MM.1S (cell line): Measurements from ENCODE around the gene TTK.

Experiments used
- DNase-seq: peaks from one replicate; pipeline ENCODE4 v3.0.0-alpha.2; 2015
- H2AFZ ChIP-seq: fragments of 300-600 bp; sonication (generic); 2 replicates; pipeline ENCODE4 v1.6.0; 2016; ENCODE audit warnings: antibody characterized with exemption, low read length
- H3F3A ChIP-seq: fragments of 300-600 bp; sonication (generic); 2 replicates; pipeline ENCODE4 v1.6.1; 2016; ENCODE audit warnings: mild to moderate bottlenecking, antibody characterized with exemption, low read length, moderate library complexity, mixed read lengths; ENCODE audit not compliant: insufficient read depth
- H3K27ac ChIP-seq: fragments of 300-600 bp; sonication (generic); 2 replicates; pipeline ENCODE4 v1.5.1; 2016; ENCODE audit warnings: mild to moderate bottlenecking, low read length
- H3K27me3 ChIP-seq: fragments of 300-600 bp; sonication (generic); replicated peaks from 2 replicates; pipeline ENCODE4 v1.6.0; 2016; ENCODE audit warnings: low read length; ENCODE audit not compliant: insufficient read depth
- H3K36me3 ChIP-seq: fragments of 300-600 bp; sonication (generic); replicated peaks from 2 replicates; pipeline ENCODE4 v1.6.1; 2016; ENCODE audit warnings: mild to moderate bottlenecking, low read length, mixed read lengths; ENCODE audit not compliant: insufficient read depth
- H3K4me1 ChIP-seq: fragments of 300-600 bp; sonication (generic); 2 replicates; pipeline ENCODE4 v1.6.1; 2016; ENCODE audit warnings: low read length, mixed read lengths
- H3K4me2 ChIP-seq: fragments of 300-600 bp; sonication (generic); 2 replicates; pipeline ENCODE4 v1.6.0; 2016; ENCODE audit warnings: low read depth, low read length
- H3K4me3 ChIP-seq: fragments of 300-600 bp; sonication (generic); 2 replicates; pipeline ENCODE4 v1.5.1; 2016; ENCODE audit warnings: low read length, mixed read lengths
- H3K79me2 ChIP-seq: fragments of 300-600 bp; sonication (generic); 2 replicates; pipeline ENCODE4 v1.6.1; 2016; ENCODE audit warnings: mixed run types, low read length, mixed read lengths
- H3K9ac ChIP-seq: fragments of 300-600 bp; sonication (generic); 2 replicates; pipeline ENCODE4 v1.6.1; 2016; ENCODE audit warnings: low read length, mixed read lengths
- H3K9me2 ChIP-seq: fragments of 300-600 bp; sonication (generic); replicated peaks from 2 replicates; pipeline ENCODE4 v1.6.1; 2016; ENCODE audit warnings: mild to moderate bottlenecking, low read length, mixed read lengths; ENCODE audit not compliant: insufficient read depth
- H3K9me3 ChIP-seq: fragments of 300-600 bp; sonication (generic); replicated peaks from 2 replicates; pipeline ENCODE4 v1.6.1; 2016; ENCODE audit warnings: mild to moderate bottlenecking, low read length, mixed read lengths; ENCODE audit not compliant: insufficient read depth
- H4K20me1 ChIP-seq: fragments of 300-600 bp; sonication (generic); 2 replicates; pipeline ENCODE4 v1.6.1; 2016; ENCODE audit warnings: mild to moderate bottlenecking, low read length, moderate library complexity, mixed read lengths; ENCODE audit not compliant: insufficient read depth
- EZH2 ChIP-seq: fragments of 300-600 bp; sonication (generic); optimal IDR thresholded peaks from 2 replicates; pipeline ENCODE3; 2017; ENCODE audit warnings: low read depth, mild to moderate bottlenecking, antibody characterized with exemption, low read length, mixed read lengths
- EZH2phosphoT487 ChIP-seq: fragments of 300-600 bp; sonication (generic); IDR thresholded peaks from 2 replicates; pipeline ENCODE4 v1.6.1; 2018; ENCODE audit warnings: antibody characterized with exemption, low read length
- TF ChIP-seq, protein P1 (sequence below): fragments of 300-600 bp; sonication (generic); IDR thresholded peaks from 2 replicates; pipeline ENCODE4 v1.5.1; 2016; ENCODE audit warnings: antibody characterized with exemption, low read length, mixed read lengths

TTK gene

GRCh38 chr6:79967178-79967577 is 37.3 kb upstream of the TTK start:
- H3K4me3 ChIP-seq = no peak overlapping the region
- H3K79me2 ChIP-seq = no peaks in the 10 kb centered on the region

DNA sequence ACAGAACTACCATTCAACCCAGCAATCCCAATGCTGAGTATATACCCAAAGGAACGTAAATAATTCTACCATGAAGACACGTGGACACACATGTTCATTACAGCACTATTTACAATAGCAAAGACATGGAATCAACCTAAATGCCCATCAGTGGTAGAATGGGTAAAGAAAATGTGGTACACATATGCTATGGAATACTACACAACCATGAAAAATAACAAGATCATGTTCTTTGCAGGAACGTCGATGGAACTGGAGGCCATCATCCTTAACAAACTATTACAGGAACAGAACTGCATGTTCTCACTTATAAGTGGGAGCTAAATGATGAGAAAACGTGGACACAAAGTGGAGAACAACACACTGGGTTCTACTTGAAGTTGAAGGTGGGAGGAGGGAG is 34.7 kb upstream of the TTK start:
- H3K27me3 ChIP-seq = no peaks in the 10 kb centered on the region
- H3K4me1 ChIP-seq = no peaks in the 10 kb centered on the region
- no peaks in the 10 kb centered on the region for H4K20me1 ChIP-seq
- no peak overlapping the region for H3K4me3 ChIP-seq
- DNase-seq = no peak
- H3K9ac ChIP-seq = no peak overlapping the region
- no peaks in the 10 kb centered on the region for H3F3A ChIP-seq
- no peaks in the 10 kb centered on the region for H3K79me2 ChIP-seq
- no peak overlapping the region for H2AFZ ChIP-seq
- TF ChIP-seq, protein P1, sequence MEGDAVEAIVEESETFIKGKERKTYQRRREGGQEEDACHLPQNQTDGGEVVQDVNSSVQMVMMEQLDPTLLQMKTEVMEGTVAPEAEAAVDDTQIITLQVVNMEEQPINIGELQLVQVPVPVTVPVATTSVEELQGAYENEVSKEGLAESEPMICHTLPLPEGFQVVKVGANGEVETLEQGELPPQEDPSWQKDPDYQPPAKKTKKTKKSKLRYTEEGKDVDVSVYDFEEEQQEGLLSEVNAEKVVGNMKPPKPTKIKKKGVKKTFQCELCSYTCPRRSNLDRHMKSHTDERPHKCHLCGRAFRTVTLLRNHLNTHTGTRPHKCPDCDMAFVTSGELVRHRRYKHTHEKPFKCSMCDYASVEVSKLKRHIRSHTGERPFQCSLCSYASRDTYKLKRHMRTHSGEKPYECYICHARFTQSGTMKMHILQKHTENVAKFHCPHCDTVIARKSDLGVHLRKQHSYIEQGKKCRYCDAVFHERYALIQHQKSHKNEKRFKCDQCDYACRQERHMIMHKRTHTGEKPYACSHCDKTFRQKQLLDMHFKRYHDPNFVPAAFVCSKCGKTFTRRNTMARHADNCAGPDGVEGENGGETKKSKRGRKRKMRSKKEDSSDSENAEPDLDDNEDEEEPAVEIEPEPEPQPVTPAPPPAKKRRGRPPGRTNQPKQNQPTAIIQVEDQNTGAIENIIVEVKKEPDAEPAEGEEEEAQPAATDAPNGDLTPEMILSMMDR = no peak
- TF ChIP-seq EZH2phosphoT487 (no peak), EZH2 (no peak)
- H3K9me3 ChIP-seq = no peaks in the 10 kb centered on the region
- no peaks in the 10 kb centered on the region for H3K36me3 ChIP-seq
- H3K27ac ChIP-seq = no peak overlapping the region
- no peaks in the 10 kb centered on the region for H3K9me2 ChIP-seq
- no peak overlapping the region for H3K4me2 ChIP-seq

More at GRCh38 chr6:79967178-79967577, 37.3 kb upstream of the TTK start:
- Histone ChIP-seq H3K27me3 (no peaks in the 10 kb centered on the region), H4K20me1 (no peaks in the 10 kb centered on the region), H3K27ac (no peak overlapping the region), H3F3A (no peaks in the 10 kb centered on the region), H3K9me2 (no peaks in the 10 kb centered on the region), H3K36me3 (no peaks in the 10 kb centered on the region), H3K4me1 (no peaks in the 10 kb centered on the region), H3K9ac (no peak overlapping the region), H2AFZ (no peak overlapping the region), H3K4me2 (no peak overlapping the region), H3K9me3 (no peaks in the 10 kb centered on the region)
- no peak for DNase-seq
- no peak for TF ChIP-seq EZH2phosphoT487
- TF ChIP-seq, protein P1 = no peak
- no peak for TF ChIP-seq EZH2

GRCh38 chr6:79971193-79971592 is 33.3 kb upstream of the TTK start:
- Histone ChIP-seq H3K9me2 (no peaks in the 10 kb centered on the region), H3K9ac (no peak overlapping the region), H4K20me1 (no peaks in the 10 kb centered on the region), H3F3A (no peaks in the 10 kb centered on the region), H3K36me3 (no peaks in the 10 kb centered on the region), H3K4me2 (no peak overlapping the region), H3K27ac (no peak overlapping the region), H3K27me3 (no peaks in the 10 kb centered on the region), H3K4me3 (no peak overlapping the region), H2AFZ (no peak overlapping the region), H3K79me2 (no peaks in the 10 kb centered on the region), H3K9me3 (no peaks in the 10 kb centered on the region), H3K4me1 (no peaks in the 10 kb centered on the region)
- DNase-seq = no peak
- TF ChIP-seq, protein P1 = no peak
- TF ChIP-seq EZH2 (no peak), EZH2phosphoT487 (no peak)

DNA sequence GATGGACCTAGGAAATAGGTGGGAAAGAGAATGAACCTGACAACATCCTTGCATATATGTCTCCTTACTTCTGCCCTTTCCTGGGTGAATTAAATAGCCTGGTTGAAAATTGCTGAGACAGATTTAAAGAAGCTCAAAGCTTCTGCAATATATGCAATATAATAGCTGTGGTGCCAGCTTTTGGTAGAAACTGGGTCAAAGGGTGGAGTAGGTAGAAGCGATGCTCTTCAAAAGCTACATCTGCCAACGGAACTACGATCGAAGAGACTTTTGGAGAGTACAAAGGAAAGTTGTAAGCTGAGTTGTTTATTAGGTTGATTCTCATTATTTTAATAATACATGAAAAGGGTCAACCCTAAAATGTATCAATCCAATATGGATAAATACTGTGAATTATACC is 22.8 kb upstream of the TTK start:
- H3K27ac ChIP-seq = no peak overlapping the region
- no peaks in the 10 kb centered on the region for H4K20me1 ChIP-seq
- H3K9me2 ChIP-seq = no peaks in the 10 kb centered on the region
- no peaks in the 10 kb centered on the region for H3K27me3 ChIP-seq
- H3K4me3 ChIP-seq = no peak overlapping the region
- H2AFZ ChIP-seq = no peak overlapping the region
- H3K79me2 ChIP-seq = no peaks in the 10 kb centered on the region
- no peaks in the 10 kb centered on the region for H3K36me3 ChIP-seq
- no peak overlapping the region for H3K4me2 ChIP-seq
- H3K9ac ChIP-seq = no peak overlapping the region
- H3K9me3 ChIP-seq = no peaks in the 10 kb centered on the region
- H3K4me1 ChIP-seq = no peaks in the 10 kb centered on the region
- H3F3A ChIP-seq = no peaks in the 10 kb centered on the region
- TF ChIP-seq EZH2 (no peak), EZH2phosphoT487 (no peak)
- TF ChIP-seq, protein P1 = no peak
- DNase-seq = no peak
